A673 (cell line): ENCODE results near the gene SLC38A9. TPM values are rescaled to one million over a fixed set of nuclear protein-coding genes. Genes with fewer than 3 reads are reported as not detected.

Source experiments
- BruUV-seq: library from RNA; stranded (reverse); fragments of 400-500 nt; replicated peaks from 2 replicates; lab custom pipeline; 2021; lab: Mats Ljungman, UMichigan
- CTCF ChIA-PET: fragments of 300-600 bp; sonication (Branson Sonifier 250); formaldehyde crosslinking; loops from one replicate; lab custom pipeline; 2022; ENCODE audit warnings: antibody characterized with exemption; lab: Charles Lee
- POLR2A ChIA-PET: fragments of 300-600 bp; sonication (Branson Sonifier 250); formaldehyde crosslinking; loops from one replicate; lab custom pipeline; 2022; ENCODE audit warnings: antibody characterized with exemption; ENCODE audit not compliant: low non-redundant PET; lab: Charles Lee
- DNase-seq: peaks from one replicate; pipeline ENCODE4 v3.0.0-alpha.2; 2015; ENCODE audit warnings: low spot score
- H3K27ac ChIP-seq: fragments of 200-600 bp; sonication (generic); 2 replicates; pipeline ENCODE4 v1.5.1; 2016; ENCODE audit warnings: mixed run types, low read depth, mild to moderate bottlenecking, mixed read lengths, antibody characterized with exemption, low read length; ENCODE audit not compliant: poor library complexity, severe bottlenecking
- H3K27me3 ChIP-seq: fragments of 200-600 bp; sonication (generic); replicated peaks from 2 replicates; pipeline ENCODE4 v1.6.1; 2017; ENCODE audit warnings: mixed run types, low read depth, mild to moderate bottlenecking, mixed read lengths, antibody characterized with exemption, low read length; ENCODE audit not compliant: insufficient read depth, poor library complexity
- H3K36me3 ChIP-seq: fragments of 200-600 bp; sonication (generic); 2 replicates; pipeline ENCODE4 v1.6.1; 2016; ENCODE audit warnings: mixed run types, mild to moderate bottlenecking, mixed read lengths, antibody characterized with exemption, low read length; ENCODE audit not compliant: insufficient read depth, poor library complexity, severe bottlenecking
- H3K4me1 ChIP-seq: fragments of 200-600 bp; sonication (generic); 2 replicates; pipeline ENCODE4 v1.6.1; 2017; ENCODE audit warnings: mixed run types, mild to moderate bottlenecking, mixed read lengths, antibody characterized with exemption, low read length; ENCODE audit not compliant: insufficient read depth, poor library complexity, severe bottlenecking
- H3K4me3 ChIP-seq: fragments of 200-600 bp; sonication (generic); 2 replicates; pipeline ENCODE4 v1.5.1; 2016; ENCODE audit warnings: low read depth, mixed run types, mild to moderate bottlenecking, mixed read lengths, low read length; ENCODE audit not compliant: poor library complexity, severe bottlenecking
- H3K9me3 ChIP-seq: fragments of 200-600 bp; sonication (generic); 2 replicates; pipeline ENCODE4 v1.6.1; 2016; ENCODE audit warnings: mixed run types, low read depth, mild to moderate bottlenecking, mixed read lengths, antibody characterized with exemption, low read length; ENCODE audit not compliant: poor library complexity, severe bottlenecking
- EZH2 ChIP-seq: fragments of 200-600 bp; sonication (generic); IDR thresholded peaks from 2 replicates; pipeline ENCODE4 v1.6.1; 2017; ENCODE audit warnings: borderline replicate concordance, low read depth, mild to moderate bottlenecking, mixed read lengths, antibody characterized with exemption, low read length; ENCODE audit not compliant: poor library complexity, severe bottlenecking
- intact Hi-C: fragments of 100-400 bp; cut with micrococcal nuclease; formaldehyde crosslinking; loops from one replicate; pipeline ENCODE4 v1.10.0; 2022; ENCODE audit not compliant: unreplicated experiment
- total RNA-seq: library from RNA; stranded (reverse); gene quantifications from 2 replicates; pipeline ENCODE4 v1.2.3, GENCODE V29; 2021
- TF ChIP-seq, protein P1 (sequence below): fragments of 300-800, 200-600 bp; sonication (generic); conservative IDR thresholded peaks from 2 replicates; pipeline ENCODE4 v1.5.1; 2017; ENCODE audit warnings: low read depth, mild to moderate bottlenecking, antibody characterized with exemption, low read length, moderate library complexity, mixed read lengths

The SLC38A9 gene
- total RNA-seq, 1 experiment from 2014 or later, result 22.1 TPM

DNA sequence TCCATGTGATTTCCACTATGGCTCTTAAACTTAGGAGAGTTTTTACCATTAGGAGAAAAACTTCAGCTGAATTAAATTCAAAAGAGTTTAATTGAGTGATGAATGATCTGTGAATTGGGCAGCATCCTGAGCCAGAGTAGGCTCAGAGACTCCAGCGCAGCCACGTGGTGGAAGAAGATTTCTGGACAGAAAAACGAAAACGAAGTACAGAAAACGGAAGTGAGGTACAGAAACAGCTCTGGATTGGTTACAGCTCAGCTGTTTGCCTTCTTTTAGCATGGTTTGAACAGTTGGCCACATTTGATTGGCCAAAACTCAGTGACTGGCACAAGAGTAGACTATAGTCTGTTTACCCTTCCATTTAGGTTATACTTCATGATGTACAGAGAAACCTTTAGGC lies 108.2 kb downstream of the SLC38A9 start:
- TF ChIP-seq, protein P1, sequence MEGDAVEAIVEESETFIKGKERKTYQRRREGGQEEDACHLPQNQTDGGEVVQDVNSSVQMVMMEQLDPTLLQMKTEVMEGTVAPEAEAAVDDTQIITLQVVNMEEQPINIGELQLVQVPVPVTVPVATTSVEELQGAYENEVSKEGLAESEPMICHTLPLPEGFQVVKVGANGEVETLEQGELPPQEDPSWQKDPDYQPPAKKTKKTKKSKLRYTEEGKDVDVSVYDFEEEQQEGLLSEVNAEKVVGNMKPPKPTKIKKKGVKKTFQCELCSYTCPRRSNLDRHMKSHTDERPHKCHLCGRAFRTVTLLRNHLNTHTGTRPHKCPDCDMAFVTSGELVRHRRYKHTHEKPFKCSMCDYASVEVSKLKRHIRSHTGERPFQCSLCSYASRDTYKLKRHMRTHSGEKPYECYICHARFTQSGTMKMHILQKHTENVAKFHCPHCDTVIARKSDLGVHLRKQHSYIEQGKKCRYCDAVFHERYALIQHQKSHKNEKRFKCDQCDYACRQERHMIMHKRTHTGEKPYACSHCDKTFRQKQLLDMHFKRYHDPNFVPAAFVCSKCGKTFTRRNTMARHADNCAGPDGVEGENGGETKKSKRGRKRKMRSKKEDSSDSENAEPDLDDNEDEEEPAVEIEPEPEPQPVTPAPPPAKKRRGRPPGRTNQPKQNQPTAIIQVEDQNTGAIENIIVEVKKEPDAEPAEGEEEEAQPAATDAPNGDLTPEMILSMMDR, result no peak
- no peak for TF ChIP-seq EZH2
- Histone ChIP-seq H3K27ac (peak overlapping the region; percentile 60), H3K4me3 (no peak overlapping the region), H3K27me3 (no peaks in the 10 kb centered on the region), H3K36me3 (no peaks in the 10 kb centered on the region), H3K9me3 (no peaks in the 10 kb centered on the region), H3K4me1 (peaks cover 45% of the 10 kb centered on the region)
- DNase-seq, result peak; percentile 54
- intact Hi-C loops, result no loop called here
- CTCF ChIA-PET, result no interaction called here
- POLR2A ChIA-PET, result no interaction called here
- no TSS peak for BruUV-seq

DNA sequence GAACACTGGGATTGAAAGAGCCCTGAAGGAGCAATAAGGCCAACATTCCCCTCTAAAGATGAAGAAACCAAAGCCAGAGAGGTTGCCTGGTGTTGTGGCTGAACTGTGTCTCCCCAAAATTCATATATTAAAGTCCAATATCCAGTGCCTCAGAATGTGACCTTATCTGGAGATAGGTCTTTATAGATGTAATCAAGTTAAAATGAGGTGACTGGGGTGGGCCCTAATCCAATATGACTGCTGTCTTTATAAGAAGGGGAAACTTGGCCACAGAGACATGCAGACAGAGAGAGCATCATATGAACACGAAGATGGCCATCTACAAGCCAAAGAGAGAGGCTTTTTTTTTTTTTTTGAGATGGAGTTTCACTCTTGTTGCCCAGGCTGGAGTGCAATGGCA lies 110.5 kb downstream of the SLC38A9 start:
- intact Hi-C loops, result no loop called here
- TF ChIP-seq, protein P1, result no peak
- no peak for TF ChIP-seq EZH2
- peak overlapping the region; percentile 22 for H3K27ac ChIP-seq
- H3K4me1 ChIP-seq, result peaks cover 53% of the 10 kb centered on the region
- ChIA-PET POLR2A (no interaction called here), CTCF (no interaction called here)
- H3K9me3 ChIP-seq, result no peaks in the 10 kb centered on the region
- no TSS peak for BruUV-seq
- H3K36me3 ChIP-seq, result no peaks in the 10 kb centered on the region
- DNase-seq, result no peak
- H3K4me3 ChIP-seq, result no peak overlapping the region
- no peaks in the 10 kb centered on the region for H3K27me3 ChIP-seq

GRCh38 chr5:55601204-55601618 lies 110.9 kb downstream of the SLC38A9 start:
- Histone ChIP-seq H3K4me1 (peaks cover 53% of the 10 kb centered on the region), H3K27me3 (no peaks in the 10 kb centered on the region), H3K9me3 (no peaks in the 10 kb centered on the region), H3K27ac (peak overlapping the region; percentile 22), H3K4me3 (no peak overlapping the region), H3K36me3 (no peaks in the 10 kb centered on the region)
- TF ChIP-seq, protein P1, result no peak
- no peak for TF ChIP-seq EZH2
- CTCF ChIA-PET, result no interaction called here
- POLR2A ChIA-PET, result no interaction called here
- no TSS peak for BruUV-seq
- intact Hi-C loops, result no loop called here
- peak; percentile 20 for DNase-seq
